Activated CD4-positive, alpha-beta T cell treated with anti-CD3 and anti-CD28 coated beads, Interleukin-2, amount 10 ng/mL, durations not matched to agents 7 days and 5 days (primary cell): ENCODE results near the gene IER2. TPM values are rescaled to one million over a fixed set of nuclear protein-coding genes. Genes with fewer than 3 reads are reported as not detected.

Source experiments
- CTCF ChIA-PET: fragments of 350-600 bp; sonication (Branson Sonifier 250); formaldehyde crosslinking; loops from one replicate; lab custom pipeline; 2021; ENCODE audit warnings: antibody characterized with exemption; lab: Charles Lee
- POLR2A ChIA-PET: fragments of 350-600 bp; sonication (Branson Sonifier 250); formaldehyde crosslinking; loops from one replicate; lab custom pipeline; 2021; ENCODE audit warnings: antibody characterized with exemption; lab: Charles Lee
- DNase-seq: peaks from one replicate; pipeline ENCODE4 v3.0.0-alpha.2; 2020
- H3K27ac Mint-ChIP-seq: one replicate; pipeline ENCODE4 v1.8.0; 2021; ENCODE audit warnings: mild to moderate bottlenecking, moderate library complexity, mixed read lengths
- H3K27me3 Mint-ChIP-seq: one replicate; pipeline ENCODE4 v1.8.0; 2021; ENCODE audit warnings: mixed read lengths
- H3K36me3 Mint-ChIP-seq: one replicate; pipeline ENCODE4 v1.8.0; 2021; ENCODE audit warnings: low read depth, mixed read lengths
- H3K4me1 Mint-ChIP-seq: one replicate; pipeline ENCODE4 v1.8.0; 2021; ENCODE audit warnings: mixed read lengths
- H3K4me3 Mint-ChIP-seq: one replicate; pipeline ENCODE4 v1.8.0; 2021; ENCODE audit warnings: mild to moderate bottlenecking, moderate library complexity, mixed read lengths
- H3K9me3 Mint-ChIP-seq: one replicate; pipeline ENCODE4 v1.8.0; 2021; ENCODE audit warnings: mixed read lengths
- total RNA-seq, 2 experiments: library from RNA; stranded (reverse); gene quantifications; one replicate each; pipeline ENCODE4 v1.2.3, GENCODE V29; 2021

The IER2 gene
- total RNA-seq, 2 experiments from 2014 or later: 167 to 188 TPM

DNA sequence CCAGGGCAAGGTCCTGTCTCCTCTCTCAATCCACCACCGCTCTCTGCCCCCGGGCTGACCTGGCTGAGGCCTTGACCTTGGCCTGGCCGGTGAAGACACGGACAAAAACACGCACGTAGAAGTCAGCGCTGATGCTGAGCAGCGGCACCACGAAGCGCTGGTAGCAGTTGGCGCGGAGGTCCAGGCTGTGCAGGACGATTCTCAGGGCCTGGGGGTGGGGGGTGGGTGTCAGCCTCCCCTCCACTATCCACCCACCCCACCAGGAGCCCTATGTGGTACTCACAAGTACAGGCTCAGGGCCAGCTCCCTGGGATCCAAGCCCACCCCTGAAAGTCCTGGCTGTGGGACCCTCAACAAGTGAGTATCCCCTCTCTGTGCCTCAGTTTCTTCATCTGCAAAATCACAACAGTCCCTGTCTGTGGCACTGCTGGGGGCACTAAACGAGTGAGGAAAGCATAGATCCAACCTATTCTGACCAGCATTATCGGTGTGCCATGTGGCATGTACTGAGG lies 40.1 kb upstream of the IER2 start:
- POLR2A ChIA-PET: no interaction called here
- peaks cover 6% of the 10 kb centered on the region for H3K36me3 Mint-ChIP-seq
- CTCF ChIA-PET: no interaction called here

GRCh38 chr19:13112555-13112954 lies 37.7 kb upstream of the IER2 start:
- ChIA-PET POLR2A (no interaction called here), CTCF (interaction anchor here (2.4 kb wide), 1 partner anchor 8 kb away, joined by 14 read pairs; no protein-coding TSS in a partner anchor)
- Mint-ChIP-seq H3K36me3 (peaks cover 5% of the 10 kb centered on the region), H3K4me1 (peaks cover 16% of the 10 kb centered on the region), H3K4me3 (no peak overlapping the region), H3K9me3 (no peaks in the 10 kb centered on the region), H3K27me3 (no peaks in the 10 kb centered on the region), H3K27ac (no peak overlapping the region)
- DNase-seq: no peak

More for the DNA sequence above, 40.1 kb upstream of the IER2 start:
- peaks cover 11% of the 10 kb centered on the region for H3K4me1 Mint-ChIP-seq
- H3K4me3 Mint-ChIP-seq: no peak overlapping the region
- H3K27me3 Mint-ChIP-seq: no peaks in the 10 kb centered on the region
- H3K27ac Mint-ChIP-seq: no peak overlapping the region
- DNase-seq: no peak
- H3K9me3 Mint-ChIP-seq: no peaks in the 10 kb centered on the region

GRCh38 chr19:13115936-13116281 lies 34.3 kb upstream of the IER2 start:
- Mint-ChIP-seq H3K27me3 (no peaks in the 10 kb centered on the region), H3K36me3 (peaks cover 8% of the 10 kb centered on the region), H3K4me3 (peak overlapping the region; percentile 93)

DNA sequence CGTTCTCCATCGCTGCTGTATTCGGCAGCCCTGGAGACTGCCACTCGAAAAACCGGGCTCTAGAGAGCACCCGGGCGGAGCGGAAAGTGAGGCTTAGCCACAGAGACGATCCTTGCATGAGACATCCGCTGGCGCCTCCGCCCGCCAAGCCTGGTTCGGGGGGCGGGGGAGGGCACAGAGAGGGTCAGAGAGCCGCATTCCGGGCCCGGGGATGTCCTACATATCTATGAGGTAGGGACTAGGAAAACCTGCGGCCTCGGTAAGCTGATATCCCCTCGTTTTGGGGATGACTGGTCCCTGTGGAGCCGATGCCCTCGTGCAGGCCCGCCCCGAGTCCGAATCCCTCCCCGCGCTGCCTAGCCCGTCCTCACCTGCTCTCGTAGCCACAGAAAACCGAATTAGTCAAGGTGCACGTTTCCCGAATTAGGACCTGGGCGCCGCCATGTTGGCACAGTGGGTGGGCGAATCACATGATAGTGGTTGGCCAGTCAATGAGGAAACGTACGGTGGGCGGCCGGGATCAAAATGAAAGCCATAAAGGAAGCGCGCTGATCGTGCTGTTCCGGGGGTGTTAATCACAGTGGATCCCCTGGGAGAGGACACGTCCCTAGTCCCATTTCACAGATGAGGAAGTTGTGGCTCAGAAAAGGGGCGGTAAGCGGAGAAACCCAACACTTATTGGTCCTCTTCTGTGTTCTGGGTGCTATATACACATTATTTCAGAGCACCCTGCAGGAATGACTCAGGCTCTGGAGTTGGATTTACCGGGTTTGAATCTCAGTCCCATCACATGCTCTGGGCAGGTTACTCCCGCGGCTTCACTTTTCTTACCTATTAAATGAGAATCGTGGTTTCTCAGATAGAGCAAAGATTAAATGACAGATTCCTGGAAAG lies 33.7 kb upstream of the IER2 start, which contains the start of gene TRMT1:
TRMT1 (minus strand) TSS at position 459 of the 894 bp plus-strand sequence; CDS start at position 118, 341 bp downstream.
- H3K9me3 Mint-ChIP-seq: no peaks in the 10 kb centered on the region
- ChIA-PET CTCF (interaction anchor here (0.7 to 3.2 kb wide), 3 partner anchors 12 to 29 kb away, joined by 3 to 22 read pairs (median 10); no protein-coding TSS in a partner anchor), POLR2A (no interaction called here)
- peak; percentile 93 for DNase-seq
- peak within 1 kb of the TSS; percentile 93 for H3K4me3 Mint-ChIP-seq
- H3K4me1 Mint-ChIP-seq: peaks cover 42% of the 10 kb centered on the region
- H3K27me3 Mint-ChIP-seq: no peaks in the 10 kb centered on the region
- peaks cover 8% of the 10 kb centered on the region for H3K36me3 Mint-ChIP-seq
- peak within 1 kb of the TSS; percentile 95 for H3K27ac Mint-ChIP-seq

More at GRCh38 chr19:13115936-13116281, 34.3 kb upstream of the IER2 start:
- ChIA-PET CTCF (interaction anchor here (0.7 to 3.2 kb wide), 2 partner anchors 11 to 29 kb away, joined by 3 to 22 read pairs; no protein-coding TSS in a partner anchor), POLR2A (no interaction called here)
- H3K27ac Mint-ChIP-seq: peak overlapping the region; percentile 95
- no peaks in the 10 kb centered on the region for H3K9me3 Mint-ChIP-seq
- peaks cover 39% of the 10 kb centered on the region for H3K4me1 Mint-ChIP-seq
- DNase-seq: no peak

GRCh38 chr19:13117176-13117771 lies 32.9 kb upstream of the IER2 start:
- CTCF ChIA-PET: interaction anchor here (1.1 to 3.2 kb wide), 4 partner anchors 11 to 33 kb away, joined by 5 to 22 read pairs (median 8); partner anchors contain the start of genes IER2 and STX10
- peaks cover 12% of the 10 kb centered on the region for H3K36me3 Mint-ChIP-seq

DNA sequence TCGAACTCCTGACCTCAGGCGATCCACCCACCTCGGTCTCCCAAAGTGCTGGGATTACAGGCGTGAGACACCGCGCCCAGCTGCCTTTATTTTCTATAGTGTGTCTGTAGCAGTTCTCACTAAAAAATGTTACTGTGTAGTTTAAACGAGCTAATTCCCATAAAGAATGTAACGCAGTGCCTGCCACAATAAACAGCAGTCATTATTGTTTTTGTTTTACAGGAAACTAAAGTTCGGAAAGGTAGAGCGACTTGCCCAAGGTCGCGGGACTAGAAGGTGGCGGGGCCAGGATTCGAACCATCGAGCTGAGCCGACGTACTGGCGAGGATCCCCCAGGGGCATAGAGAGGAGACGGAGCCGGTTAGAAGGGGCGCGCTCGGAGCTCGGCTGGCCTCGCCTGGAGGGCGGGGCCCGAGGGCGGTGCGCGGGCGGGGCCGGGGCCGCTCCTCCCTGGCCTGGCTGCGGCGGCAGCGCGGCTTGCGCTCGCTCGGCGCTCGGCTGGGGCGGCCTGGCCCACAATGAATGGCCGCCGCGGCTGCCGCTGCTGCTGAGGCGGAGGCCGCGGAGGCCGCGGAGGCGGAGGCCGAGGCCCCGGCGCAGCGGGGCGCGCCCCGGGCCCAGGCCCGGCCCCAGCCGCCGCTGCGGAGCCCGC lies 32.3 kb upstream of the IER2 start, which contains the start of gene NACC1:
NACC1 (plus strand) TSS at position 493 of the 652 bp plus-strand sequence. CDS start 16,944 bp downstream, outside the sequence.
- no peaks in the 10 kb centered on the region for H3K27me3 Mint-ChIP-seq
- peak within 1 kb of the TSS; percentile 93 for H3K4me3 Mint-ChIP-seq
- DNase-seq: peak; percentile 87
- ChIA-PET CTCF (interaction anchor here (0.6 to 3.2 kb wide), 6 partner anchors 11 to 153 kb away, joined by 3 to 22 read pairs (median 6); partner anchors contain the start of genes IER2 and STX10), POLR2A (interaction anchor here (0.5 kb wide), 1 partner anchor 35 kb away, joined by 3 read pairs; no protein-coding TSS in a partner anchor)
- peaks cover 48% of the 10 kb centered on the region for H3K4me1 Mint-ChIP-seq
- peaks cover 12% of the 10 kb centered on the region for H3K36me3 Mint-ChIP-seq
- H3K9me3 Mint-ChIP-seq: no peaks in the 10 kb centered on the region
- H3K27ac Mint-ChIP-seq: peak within 1 kb of the TSS; percentile 95

More at GRCh38 chr19:13117176-13117771, 32.9 kb upstream of the IER2 start:
- POLR2A ChIA-PET: interaction anchor here (0.5 kb wide), 1 partner anchor 36 kb away, joined by 3 read pairs; no protein-coding TSS in a partner anchor
- Mint-ChIP-seq H3K27me3 (no peaks in the 10 kb centered on the region), H3K4me3 (peak overlapping the region; percentile 93), H3K9me3 (no peaks in the 10 kb centered on the region), H3K27ac (peak overlapping the region; percentile 95), H3K4me1 (peaks cover 47% of the 10 kb centered on the region)
- DNase-seq: no peak

GRCh38 chr19:13118424-13119193 lies 31.6 kb upstream of the IER2 start:
- H3K4me1 Mint-ChIP-seq: peaks cover 53% of the 10 kb centered on the region
- ChIA-PET POLR2A (no interaction called here), CTCF (interaction anchor here (0.6 to 3.2 kb wide), 7 partner anchors 10 to 153 kb away, joined by 3 to 22 read pairs (median 5); partner anchors contain the start of genes IER2 and STX10)
- H3K27me3 Mint-ChIP-seq: no peaks in the 10 kb centered on the region
- DNase-seq: peak; percentile 53
- H3K9me3 Mint-ChIP-seq: no peaks in the 10 kb centered on the region
- peaks cover 12% of the 10 kb centered on the region for H3K36me3 Mint-ChIP-seq
- H3K4me3 Mint-ChIP-seq: peak overlapping the region; percentile 79
- peak overlapping the region; percentile 81 for H3K27ac Mint-ChIP-seq

GRCh38 chr19:13119627-13120026 lies 30.6 kb upstream of the IER2 start:
- POLR2A ChIA-PET: no interaction called here
- DNase-seq: no peak
- Mint-ChIP-seq H3K4me1 (peaks cover 56% of the 10 kb centered on the region), H3K9me3 (no peaks in the 10 kb centered on the region), H3K27me3 (no peaks in the 10 kb centered on the region), H3K4me3 (peak overlapping the region; percentile 79), H3K27ac (peak overlapping the region; percentile 81), H3K36me3 (peaks cover 12% of the 10 kb centered on the region)
- CTCF ChIA-PET: interaction anchor here (1.0 to 3.1 kb wide), 4 partner anchors 9 to 154 kb away, joined by 3 to 10 read pairs (median 5); partner anchors contain the start of genes IER2 and STX10

GRCh38 chr19:13120031-13120430 lies 30.2 kb upstream of the IER2 start:
- ChIA-PET CTCF (interaction anchor here (1.0 to 3.1 kb wide), 5 partner anchors 9 to 155 kb away, joined by 3 to 10 read pairs (median 5); partner anchors contain the start of genes IER2 and STX10), POLR2A (no interaction called here)
- DNase-seq: no peak
- Mint-ChIP-seq H3K27me3 (no peaks in the 10 kb centered on the region), H3K36me3 (peaks cover 10% of the 10 kb centered on the region), H3K27ac (no peak overlapping the region), H3K4me1 (peaks cover 53% of the 10 kb centered on the region), H3K4me3 (peak overlapping the region; percentile 79), H3K9me3 (no peaks in the 10 kb centered on the region)

DNA sequence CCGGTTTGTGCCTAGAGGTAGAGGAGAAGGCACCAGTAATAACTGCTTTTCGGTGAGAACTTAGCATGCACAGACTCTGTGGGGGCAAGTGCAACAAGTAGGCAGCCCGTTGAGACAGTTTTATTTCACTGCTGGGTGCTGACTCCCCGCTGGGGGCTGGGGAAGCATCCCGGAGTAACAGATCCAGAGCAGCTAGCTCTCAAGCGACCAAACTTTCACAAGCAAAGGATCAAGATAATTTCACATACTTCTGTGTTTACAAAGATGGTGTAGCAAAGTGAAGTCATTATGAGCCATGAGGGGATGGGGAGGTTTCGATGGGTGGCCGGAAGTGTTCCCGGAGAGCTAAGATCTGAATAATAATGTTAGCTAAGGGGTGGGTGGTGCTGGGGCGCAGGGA lies 29.4 kb upstream of the IER2 start:
- DNase-seq: no peak
- H3K27me3 Mint-ChIP-seq: no peaks in the 10 kb centered on the region
- ChIA-PET CTCF (interaction anchor here (1.5 to 1.8 kb wide), 2 partner anchors 16 to 29 kb away, joined by 4 to 5 read pairs; partner anchors contain the start of genes IER2 and STX10), POLR2A (no interaction called here)
- peak overlapping the region; percentile 28 for H3K27ac Mint-ChIP-seq
- no peaks in the 10 kb centered on the region for H3K9me3 Mint-ChIP-seq
- H3K4me3 Mint-ChIP-seq: no peak overlapping the region
- peaks cover 10% of the 10 kb centered on the region for H3K36me3 Mint-ChIP-seq
- peaks cover 45% of the 10 kb centered on the region for H3K4me1 Mint-ChIP-seq
